GM21360 (cell line): ENCODE measurements around the gene KIF5C.
"Not testable (repeated sequence)": the region's sequence is repeated elsewhere in the genome, so short reads cannot be mapped to it uniquely, and the experiment has no call there.

ENCODE experiments used
- ATAC-seq: cut with Tn5 transposase; IDR thresholded peaks from one replicate; pipeline ENCODE4 v1.9.1; 2021; ENCODE audit warnings: mild to moderate bottlenecking, moderate library complexity; ENCODE audit not compliant: unreplicated experiment

Gene KIF5C

GRCh38 chr2:148874868-148875341, at the start of gene KIF5C:
TSS of gene KIF5C (plus strand) at chr2:148875227. CDS start at chr2:148875618, 391 bp downstream.
- peak; percentile 91 for ATAC-seq

GRCh38 chr2:148826791-148827190, 48.2 kb upstream of the KIF5C start:
- ATAC-seq: no peak

- no peak for ATAC-seq
Observed at GRCh38 chr2:148828941-148829340, 46.1 kb upstream of the KIF5C start.

- no peak for ATAC-seq
Observed at GRCh38 chr2:148829618-148830017, 45.4 kb upstream of the KIF5C start.

GRCh38 chr2:148832637-148833036, 42.4 kb upstream of the KIF5C start:
- ATAC-seq: no peak

GRCh38 chr2:148842050-148842449, 33.0 kb upstream of the KIF5C start:
- no peak for ATAC-seq

- no peak for ATAC-seq
Observed at GRCh38 chr2:148848146-148848545, 26.9 kb upstream of the KIF5C start.

- no peak for ATAC-seq
Observed at GRCh38 chr2:148853458-148853857, 21.6 kb upstream of the KIF5C start.

- ATAC-seq: no peak
Observed at GRCh38 chr2:148860037-148860436, 15.0 kb upstream of the KIF5C start.

GRCh38 chr2:148861367-148861766, 13.7 kb upstream of the KIF5C start:
- no peak for ATAC-seq

GRCh38 chr2:148862478-148862877, 12.5 kb upstream of the KIF5C start:
- not testable (repeated sequence) for ATAC-seq

GRCh38 chr2:148865512-148865911, 9.5 kb upstream of the KIF5C start:
- no peak for ATAC-seq

GRCh38 chr2:148866091-148866490, 8.9 kb upstream of the KIF5C start:
- no peak for ATAC-seq

- no peak for ATAC-seq
Observed at GRCh38 chr2:148867079-148867769, 7.8 kb upstream of the KIF5C start.

GRCh38 chr2:148875387-148876051, 492 bp downstream of the KIF5C start:
- ATAC-seq: peak; percentile 21

GRCh38 chr2:148876202-148876594, 1.2 kb downstream of the KIF5C start:
- ATAC-seq: no peak

GRCh38 chr2:148876595-148877402, 1.8 kb downstream of the KIF5C start:
- ATAC-seq: no peak

GRCh38 chr2:148877403-148877740, 2.3 kb downstream of the KIF5C start:
- ATAC-seq: no peak

GRCh38 chr2:148880636-148881035, 5.6 kb downstream of the KIF5C start:
- no peak for ATAC-seq

GRCh38 chr2:148882051-148882450, 7.0 kb downstream of the KIF5C start:
- ATAC-seq: no peak

- ATAC-seq: no peak
Observed at GRCh38 chr2:148885209-148885608, 10.2 kb downstream of the KIF5C start.

GRCh38 chr2:148885988-148886387, 11.0 kb downstream of the KIF5C start:
- no peak for ATAC-seq
